Measurements from ENCODE around the gene STAMBP. TPM values are rescaled to one million over a fixed set of nuclear protein-coding genes. Genes with fewer than 3 reads are reported as not detected.
A peak's percentile ranks its signal among the peaks of the same experiment; 100 is the strongest.
"Not testable (repeated sequence)": the region's sequence is repeated elsewhere in the genome, so short reads cannot be mapped to it uniquely, and the experiment has no call there.

STAMBP gene
- total RNA-seq, 4 donors from 2014 or later, result 30.5 to 49.1 (median 36.6) TPM

- intact Hi-C loops (cut with DNase I; ENCODE audit: low total_unique reads), result no loop called here
- no peak for DNase-seq (ENCODE audit: low spot score in 2 of 2)
- no peak overlapping the region for H3K4me3 ChIP-seq (ENCODE audit: low read depth, poor library complexity, severe bottlenecking)
- TF ChIP-seq POLR2A (IDR thresholded peaks at IDR 0.05), result no peak
- TF ChIP-seq, protein P1, sequence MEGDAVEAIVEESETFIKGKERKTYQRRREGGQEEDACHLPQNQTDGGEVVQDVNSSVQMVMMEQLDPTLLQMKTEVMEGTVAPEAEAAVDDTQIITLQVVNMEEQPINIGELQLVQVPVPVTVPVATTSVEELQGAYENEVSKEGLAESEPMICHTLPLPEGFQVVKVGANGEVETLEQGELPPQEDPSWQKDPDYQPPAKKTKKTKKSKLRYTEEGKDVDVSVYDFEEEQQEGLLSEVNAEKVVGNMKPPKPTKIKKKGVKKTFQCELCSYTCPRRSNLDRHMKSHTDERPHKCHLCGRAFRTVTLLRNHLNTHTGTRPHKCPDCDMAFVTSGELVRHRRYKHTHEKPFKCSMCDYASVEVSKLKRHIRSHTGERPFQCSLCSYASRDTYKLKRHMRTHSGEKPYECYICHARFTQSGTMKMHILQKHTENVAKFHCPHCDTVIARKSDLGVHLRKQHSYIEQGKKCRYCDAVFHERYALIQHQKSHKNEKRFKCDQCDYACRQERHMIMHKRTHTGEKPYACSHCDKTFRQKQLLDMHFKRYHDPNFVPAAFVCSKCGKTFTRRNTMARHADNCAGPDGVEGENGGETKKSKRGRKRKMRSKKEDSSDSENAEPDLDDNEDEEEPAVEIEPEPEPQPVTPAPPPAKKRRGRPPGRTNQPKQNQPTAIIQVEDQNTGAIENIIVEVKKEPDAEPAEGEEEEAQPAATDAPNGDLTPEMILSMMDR (IDR thresholded peaks at IDR 0.05), result no peak
- WGBS, 2 donors, result 87 to 94% methylated on average over 9 of the region's 9 CpGs
These were observed 39.6 kb downstream of the STAMBP start for GRCh38 chr2:73868204-73868978.

DNA sequence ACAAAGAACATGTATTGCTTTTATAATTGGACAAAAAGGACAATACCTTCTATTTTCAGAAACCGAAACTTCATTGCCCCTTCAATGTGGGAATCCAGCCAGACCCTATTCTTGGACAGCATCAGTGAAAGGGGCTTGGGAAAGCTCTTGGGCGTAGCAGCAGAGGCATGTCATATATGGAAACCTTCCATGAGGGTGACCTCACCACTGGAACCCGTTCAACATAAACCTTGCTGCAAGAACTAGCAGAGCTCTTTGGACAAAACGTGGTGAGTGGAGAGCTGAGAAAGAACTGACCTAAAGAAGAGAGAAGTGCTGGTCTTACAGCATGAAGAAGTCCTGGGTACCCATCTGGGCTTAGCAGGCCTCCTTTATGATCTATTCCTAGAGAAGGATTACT is 41.3 kb downstream of the STAMBP start:
- 22 to 24% methylated on average over 4 of the region's 4 CpGs for WGBS, 2 donors
- DNase-seq (ENCODE audit: low spot score in 2 of 2), result peak in 1 of 2 donors; percentile 45
- no peak overlapping the region for H3K4me3 ChIP-seq (ENCODE audit: low read depth, poor library complexity, severe bottlenecking)
- TF ChIP-seq, protein P1 (IDR thresholded peaks at IDR 0.05), result no peak
- no peak for TF ChIP-seq POLR2A (IDR thresholded peaks at IDR 0.05)
- intact Hi-C loops (cut with DNase I; ENCODE audit: low total_unique reads), result no loop called here

DNA sequence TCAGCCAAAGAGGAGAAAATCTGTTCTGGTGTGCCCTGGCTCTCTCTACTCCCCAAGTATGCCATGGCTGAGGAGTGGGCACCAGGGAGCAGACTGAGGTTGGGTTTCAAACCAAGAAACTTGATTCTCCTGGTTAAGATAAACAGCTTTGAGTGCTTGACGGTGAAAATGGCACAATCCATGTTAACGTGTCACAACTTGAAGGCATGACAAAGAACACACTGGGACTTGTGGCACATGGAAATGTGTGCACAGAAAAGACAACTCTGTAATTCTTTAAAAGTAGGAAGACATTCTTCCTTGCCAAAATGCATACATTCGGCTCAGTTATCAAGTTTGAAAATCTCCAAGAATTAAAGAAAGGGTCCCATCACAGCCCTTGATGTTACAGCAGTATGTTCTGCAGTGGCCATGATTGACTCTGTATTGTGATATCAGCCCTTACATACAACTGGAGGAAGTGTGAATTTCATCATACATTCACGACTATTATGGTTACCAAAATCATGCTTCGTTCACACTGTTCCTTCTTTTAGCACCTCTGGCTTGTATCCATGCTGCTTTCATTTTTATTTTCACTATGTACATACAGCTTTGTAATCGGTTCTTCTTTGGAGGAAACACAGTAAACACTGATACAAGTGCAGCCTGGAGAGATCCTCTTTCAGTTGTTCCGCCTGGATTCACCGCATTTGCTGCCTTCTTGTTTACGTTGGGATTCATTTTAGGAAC is 48.5 kb downstream of the STAMBP start:
- DNase-seq (ENCODE audit: low spot score in 2 of 2), result no peak
- WGBS, 2 donors, result 48 to 63% methylated on average over 9 of the region's 9 CpGs
- H3K4me3 ChIP-seq (ENCODE audit: low read depth, poor library complexity, severe bottlenecking), result no peak overlapping the region
- no peak for TF ChIP-seq POLR2A (IDR thresholded peaks at IDR 0.05)
- TF ChIP-seq, protein P1 (IDR thresholded peaks at IDR 0.05), result no peak
- intact Hi-C loops (cut with DNase I; ENCODE audit: low total_unique reads), result no loop called here

- intact Hi-C loops (cut with DNase I; ENCODE audit: low total_unique reads), result not testable (repeated sequence)
- WGBS, 2 donors, result 89 to 91% methylated on average over 5 of the region's 5 CpGs
These were observed 49.2 kb downstream of the STAMBP start for GRCh38 chr2:73877984-73878383.

DNA sequence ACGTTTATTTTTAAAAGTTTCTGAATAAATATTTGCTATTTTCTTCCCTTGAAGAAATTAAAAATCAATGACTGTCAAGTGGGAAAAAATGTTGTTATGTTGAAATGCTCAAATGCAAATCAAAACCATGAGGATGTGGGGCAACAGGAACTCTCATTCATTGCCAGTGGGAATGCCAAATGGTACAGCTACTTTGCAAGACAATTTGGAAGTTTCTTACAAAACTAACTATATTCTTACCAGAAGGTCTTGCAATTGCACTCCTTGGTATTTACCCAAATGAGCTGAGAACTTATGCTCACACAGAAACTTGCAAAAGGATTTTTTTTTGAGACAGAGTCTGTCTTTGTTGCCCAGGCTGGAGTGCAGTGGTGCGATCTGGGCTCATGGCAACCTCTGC is 56.6 kb downstream of the STAMBP start:
- no peak for TF ChIP-seq POLR2A (IDR thresholded peaks at IDR 0.05)
- TF ChIP-seq, protein P1 (IDR thresholded peaks at IDR 0.05), result no peak
- no peak overlapping the region for H3K4me3 ChIP-seq (ENCODE audit: low read depth, poor library complexity, severe bottlenecking)
- 37 to 55% methylated on average over 2 of the region's 2 CpGs for whole genome bisulfite sequencing, 2 donors
- DNase-seq (ENCODE audit: low spot score in 2 of 2), result no peak
- intact Hi-C loops (cut with DNase I; ENCODE audit: low total_unique reads), result no loop called here

More at GRCh38 chr2:73877984-73878383, 49.2 kb downstream of the STAMBP start:
- not testable (repeated sequence) for H3K4me3 ChIP-seq (ENCODE audit: low read depth, poor library complexity, severe bottlenecking); DNase-seq (ENCODE audit: low spot score in 2 of 2)

DNA sequence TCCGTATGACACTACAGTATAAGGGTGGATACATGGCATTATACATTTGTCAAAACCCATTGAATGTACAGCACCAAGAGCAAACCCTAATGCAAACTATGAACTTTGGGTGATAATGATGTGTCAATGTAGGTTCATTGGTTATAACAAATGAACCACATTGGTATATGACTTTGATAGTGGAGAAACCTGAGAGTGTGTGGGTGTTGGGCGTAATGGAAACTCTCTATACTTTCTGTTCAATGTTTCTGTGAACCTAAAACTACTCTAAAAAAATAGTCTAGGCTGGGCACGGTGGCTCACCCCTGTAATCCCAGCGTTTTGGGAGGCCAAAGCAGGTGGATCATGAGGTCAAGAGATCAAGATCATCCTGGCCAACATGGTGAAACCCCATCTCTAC is 57.6 kb downstream of the STAMBP start:
- WGBS, 2 donors, result 86 to 90% methylated on average over 4 of the region's 4 CpGs
- H3K4me3 ChIP-seq (ENCODE audit: low read depth, poor library complexity, severe bottlenecking), result no peak overlapping the region
- intact Hi-C loops (cut with DNase I; ENCODE audit: low total_unique reads), result no loop called here
- TF ChIP-seq, protein P1 (IDR thresholded peaks at IDR 0.05), result no peak
- no peak for TF ChIP-seq POLR2A (IDR thresholded peaks at IDR 0.05)
- DNase-seq (ENCODE audit: low spot score in 2 of 2), result peak in 1 of 2 donors; percentile 2

DNA sequence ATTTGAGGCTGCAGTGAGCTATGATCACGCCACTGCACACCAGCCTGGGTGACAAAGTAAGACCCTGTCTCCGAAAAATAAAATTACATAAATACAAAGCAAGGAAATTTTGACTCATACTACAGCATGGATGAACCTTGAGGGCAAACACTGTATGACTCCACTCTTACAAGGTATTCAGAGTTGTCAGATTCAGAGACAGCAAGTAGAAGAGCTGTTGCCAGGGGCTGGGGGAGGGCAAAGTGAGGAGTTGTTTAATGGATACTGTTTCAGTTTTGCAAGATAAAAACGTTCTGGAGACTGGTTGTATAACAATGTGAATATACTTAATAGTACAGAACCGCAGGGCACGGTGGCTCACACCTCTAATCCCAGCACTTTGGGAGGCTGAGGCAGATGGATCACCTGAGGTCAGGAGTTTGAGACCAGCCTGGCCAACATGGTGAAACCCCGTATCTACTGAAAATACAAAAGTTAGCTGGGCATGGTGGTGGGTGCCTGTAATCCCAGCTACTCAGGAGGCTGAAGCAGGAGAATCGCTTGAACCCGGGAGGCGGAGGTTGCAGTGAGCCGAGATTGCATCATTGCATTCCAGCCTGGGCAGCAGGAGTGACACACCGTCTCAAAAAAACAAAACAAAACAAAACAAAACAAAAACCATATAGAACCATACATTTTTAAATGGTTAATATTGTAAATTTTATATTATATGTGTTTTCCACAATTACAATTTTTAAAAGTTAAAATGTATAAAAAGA is 59.0 kb downstream of the STAMBP start:
- WGBS, 2 donors, result 79% methylated on average over 11 of the region's 11 CpGs
- intact Hi-C loops (cut with DNase I; ENCODE audit: low total_unique reads); H3K4me3 ChIP-seq (ENCODE audit: low read depth, poor library complexity, severe bottlenecking): not testable (repeated sequence)
- peak in 1 of 2 donors; percentile 2 for DNase-seq (ENCODE audit: low spot score in 2 of 2)
